ENCODE data around the gene TTYH3.
"Not testable (repeated sequence)": the region's sequence is repeated elsewhere in the genome, so short reads cannot be mapped to it uniquely, and the experiment has no call there.

TTYH3 gene

GRCh38 chr7:2602406-2603043, 29.3 kb upstream of the TTYH3 start:
- DNase-seq (ENCODE audit: low read depth in 2 of 2): no peak

- DNase-seq (ENCODE audit: low read depth in 2 of 2): no peak
Observed at GRCh38 chr7:2603044-2603965, 28.5 kb upstream of the TTYH3 start.

- no peak for DNase-seq (ENCODE audit: low read depth in 2 of 2)
Observed at GRCh38 chr7:2604608-2605174, 27.1 kb upstream of the TTYH3 start.

- DNase-seq (ENCODE audit: low read depth in 2 of 2): no peak
Observed at GRCh38 chr7:2605608-2606538, 25.9 kb upstream of the TTYH3 start.

- DNase-seq (ENCODE audit: low read depth in 2 of 2): no peak
Observed at GRCh38 chr7:2606539-2606936, 25.2 kb upstream of the TTYH3 start.

GRCh38 chr7:2607122-2607922, 24.5 kb upstream of the TTYH3 start:
- no peak for DNase-seq (ENCODE audit: low read depth in 2 of 2)

- DNase-seq (ENCODE audit: low read depth in 2 of 2): no peak
Observed at GRCh38 chr7:2607923-2608904, 23.6 kb upstream of the TTYH3 start.

GRCh38 chr7:2608921-2609411, 22.8 kb upstream of the TTYH3 start:
- no peak for DNase-seq (ENCODE audit: low read depth in 2 of 2)

- DNase-seq (ENCODE audit: low read depth in 2 of 2): not testable (repeated sequence)
Observed at GRCh38 chr7:2609646-2610045, 22.1 kb upstream of the TTYH3 start.

GRCh38 chr7:2610466-2610865, 21.3 kb upstream of the TTYH3 start:
- no peak for DNase-seq (ENCODE audit: low read depth in 2 of 2)

- DNase-seq (ENCODE audit: low read depth in 2 of 2): no peak
Observed at GRCh38 chr7:2610898-2611297, 20.9 kb upstream of the TTYH3 start.

- DNase-seq (ENCODE audit: low read depth in 2 of 2): no peak
Observed at GRCh38 chr7:2611401-2611800, 20.4 kb upstream of the TTYH3 start.

GRCh38 chr7:2611922-2612321, 19.9 kb upstream of the TTYH3 start:
- no peak for DNase-seq (ENCODE audit: low read depth in 2 of 2)

- DNase-seq (ENCODE audit: low read depth in 2 of 2): no peak
Observed at GRCh38 chr7:2612445-2613097, 19.2 kb upstream of the TTYH3 start.

- no peak for DNase-seq (ENCODE audit: low read depth in 2 of 2)
Observed at GRCh38 chr7:2613098-2613930, 18.5 kb upstream of the TTYH3 start.

GRCh38 chr7:2613931-2614600, 17.7 kb upstream of the TTYH3 start:
- no peak for DNase-seq (ENCODE audit: low read depth in 2 of 2)

- no peak for DNase-seq (ENCODE audit: low read depth in 2 of 2)
Observed at GRCh38 chr7:2614631-2615330, 17.0 kb upstream of the TTYH3 start.

Measured in stimulated activated CD4-positive, alpha-beta T cell treated with anti-CD3 and anti-CD28 coated beads, Interleukin-1b, Interleukin-23, amount 100 ng/mL, for 4 hours (primary cell).